NCI-H524 (cell line): ENCODE data around the gene SALL3.
"Not testable (repeated sequence)": the region's sequence is repeated elsewhere in the genome, so short reads cannot be mapped to it uniquely, and the experiment has no call there.

Experiments
- DNase-seq, 2 experiments: peaks; one replicate each; lab custom pipeline; 2025; lab: John Stamatoyannopoulos, UW

The SALL3 gene

DNA sequence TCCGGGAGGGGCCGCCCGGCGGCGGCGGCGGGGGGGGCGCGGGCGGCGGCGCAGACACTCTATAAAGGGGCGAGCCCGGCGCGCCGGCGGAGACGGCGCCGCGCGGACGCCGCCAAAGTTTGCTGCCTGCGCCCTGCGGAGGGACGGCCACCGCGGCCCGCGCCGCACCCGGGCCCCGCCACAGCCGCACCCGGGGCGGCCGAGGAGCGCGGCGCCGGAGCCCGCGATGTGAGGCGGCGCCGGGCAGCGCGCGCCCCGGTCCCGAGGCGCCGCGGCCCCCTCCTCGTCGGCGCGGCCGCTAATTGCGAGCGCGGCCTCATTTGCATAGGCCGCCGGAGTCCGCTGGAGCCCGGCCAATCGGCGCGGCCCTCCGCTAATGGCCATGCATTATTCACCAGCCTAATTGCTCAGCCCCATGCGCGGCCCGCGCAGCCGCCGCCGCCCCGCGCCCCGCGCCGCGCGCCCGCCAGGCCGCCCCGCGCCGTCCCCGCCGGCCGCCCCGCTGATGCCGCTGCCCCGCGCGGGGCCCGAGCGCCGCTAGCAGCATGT lies at the start of gene SALL3:
TSS of gene SALL3 (plus strand) at position 89 of the 549 bp plus-strand sequence. CDS start at position 546, 457 bp downstream.
- peak in 1 of 2 experiments; percentile 30 for DNase-seq

DNA sequence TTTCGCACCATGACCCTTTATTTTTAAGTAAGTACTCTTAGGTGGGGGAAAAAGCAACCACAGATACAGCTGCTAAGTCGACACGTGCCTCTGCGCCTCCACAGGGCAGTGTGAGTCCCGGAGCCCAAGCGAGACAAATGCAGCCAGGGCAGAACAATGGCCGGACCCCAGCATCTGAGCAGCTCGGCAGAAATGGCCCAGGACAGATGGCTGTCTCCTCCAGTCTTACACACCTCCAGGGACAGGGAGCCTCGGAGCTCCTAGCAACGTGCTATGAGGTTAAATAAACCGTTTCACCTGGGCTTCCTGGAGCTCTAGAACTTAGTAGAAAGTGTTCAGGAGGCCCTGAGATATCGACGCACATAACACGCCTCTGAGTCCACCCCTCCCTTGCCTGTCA lies 47.3 kb upstream of the SALL3 start:
- DNase-seq = no peak

DNA sequence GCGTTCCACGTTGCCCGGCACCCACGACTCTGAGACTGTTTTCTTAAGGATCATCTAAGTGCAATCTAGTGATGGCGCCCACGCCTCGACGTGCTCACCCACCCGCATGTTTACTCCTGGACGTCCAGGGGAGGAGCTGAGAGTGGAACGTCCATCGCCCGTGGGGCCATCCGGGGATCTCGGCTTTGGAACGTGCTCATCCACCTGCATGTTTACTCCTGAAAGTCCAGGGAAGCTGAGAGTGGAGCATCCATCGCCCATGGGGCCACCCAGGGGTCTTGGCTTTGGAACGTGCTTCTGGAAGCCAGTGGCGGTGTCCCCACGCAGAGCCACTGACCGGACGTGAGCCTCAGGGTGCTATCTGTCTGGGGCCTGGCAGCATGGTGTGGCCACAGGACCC lies 45.6 kb upstream of the SALL3 start:
- no peak for DNase-seq

GRCh38 chr18:78934551-78935225 lies 44.9 kb upstream of the SALL3 start:
- no peak for DNase-seq

- no peak for DNase-seq
Observed at GRCh38 chr18:78935406-78935805, 44.2 kb upstream of the SALL3 start.

GRCh38 chr18:78936251-78937005 lies 43.2 kb upstream of the SALL3 start:
- DNase-seq = no peak

DNA sequence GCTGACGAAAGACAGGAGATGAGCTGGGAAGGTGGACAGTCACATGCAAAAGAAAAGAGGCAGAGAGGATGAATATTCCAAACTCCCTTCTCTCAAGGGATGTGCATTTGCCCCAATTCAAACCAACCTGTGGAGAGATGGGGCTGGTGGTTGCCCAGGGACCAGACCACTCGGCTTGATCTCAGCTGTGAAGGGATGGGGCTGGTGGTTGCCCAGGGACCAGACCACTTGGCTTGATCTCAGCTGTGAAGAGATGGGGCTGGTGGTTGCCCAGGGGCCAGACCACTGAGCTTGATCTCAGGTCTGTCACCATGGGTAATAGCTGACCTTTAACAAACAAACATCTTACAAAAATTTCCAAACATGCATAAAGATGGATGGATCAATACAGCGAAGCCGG lies 42.5 kb upstream of the SALL3 start:
- DNase-seq = no peak

DNA sequence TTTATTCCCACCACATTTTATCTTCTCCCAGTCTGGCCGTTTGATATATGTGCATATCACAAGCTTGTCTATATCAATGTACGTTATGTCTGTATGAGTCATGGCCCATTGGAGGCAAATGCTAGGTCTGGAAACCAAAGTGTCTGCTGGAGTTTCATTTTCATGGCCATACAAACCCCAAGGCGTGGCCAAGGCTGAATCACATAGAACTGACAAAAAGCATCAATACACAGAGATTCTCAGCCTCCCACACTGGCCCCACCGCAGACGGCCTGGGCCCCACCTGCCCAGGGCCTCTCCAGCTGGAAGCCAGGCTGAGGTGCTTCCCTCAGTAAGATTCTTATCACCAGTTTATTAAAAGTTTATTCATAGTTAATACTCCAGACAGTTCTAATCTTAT lies 40.5 kb upstream of the SALL3 start:
- DNase-seq = no peak

DNA sequence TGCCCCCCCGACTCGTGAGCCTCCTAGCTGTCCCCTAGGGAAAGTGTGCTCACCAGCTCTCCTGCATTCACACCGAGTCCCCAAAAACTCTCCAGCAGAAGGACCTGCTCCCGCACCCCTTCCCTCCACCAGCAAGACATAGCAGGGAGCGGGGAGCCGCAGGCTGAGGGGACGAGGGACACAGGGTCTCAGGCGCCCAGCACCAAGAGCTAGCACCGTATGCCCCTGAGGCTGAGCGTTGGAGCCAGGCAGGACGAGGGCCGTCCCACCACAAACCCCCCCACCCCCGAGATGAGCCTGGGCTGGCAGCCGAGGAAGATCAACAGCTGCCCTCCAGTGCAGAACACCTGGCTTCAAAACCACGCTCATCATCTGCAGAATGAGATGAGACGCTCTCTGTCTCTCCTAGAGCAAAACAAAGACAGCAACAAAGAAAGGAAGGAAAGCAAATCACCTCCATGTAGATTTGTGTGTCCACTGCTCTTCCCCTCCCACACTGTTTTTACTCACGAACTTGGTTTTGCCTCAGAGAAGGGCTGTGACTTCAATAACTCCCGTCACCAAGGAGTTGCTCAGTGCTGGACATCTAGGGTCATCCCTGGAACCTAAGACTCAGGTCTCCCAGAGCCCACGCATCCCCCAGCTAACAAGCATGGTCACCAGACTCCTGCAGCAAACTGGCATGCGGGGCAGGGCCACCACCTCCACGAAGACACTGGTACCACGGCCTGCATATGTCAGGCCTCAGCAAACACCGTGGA lies 39.7 kb upstream of the SALL3 start:
- no peak for DNase-seq

DNA sequence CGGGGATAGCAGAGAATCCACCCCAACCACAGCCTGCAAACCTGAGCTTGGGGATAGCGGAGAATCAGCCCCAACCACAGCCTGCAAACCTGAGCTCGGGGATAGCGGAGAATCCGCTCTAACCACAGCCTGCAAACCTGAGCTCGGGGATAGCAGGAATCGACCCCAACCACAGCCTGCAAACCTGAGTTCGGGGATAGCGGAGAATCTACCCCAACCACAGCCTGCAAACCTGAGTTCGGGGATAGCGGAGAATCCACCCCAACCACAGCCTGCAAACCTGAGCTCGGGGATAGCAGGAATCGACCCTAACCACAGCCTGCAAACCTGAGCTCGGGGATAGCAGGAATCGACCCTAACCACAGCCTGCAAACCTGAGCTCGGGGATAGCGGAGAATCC lies 37.4 kb upstream of the SALL3 start:
- DNase-seq = not testable (repeated sequence)

DNA sequence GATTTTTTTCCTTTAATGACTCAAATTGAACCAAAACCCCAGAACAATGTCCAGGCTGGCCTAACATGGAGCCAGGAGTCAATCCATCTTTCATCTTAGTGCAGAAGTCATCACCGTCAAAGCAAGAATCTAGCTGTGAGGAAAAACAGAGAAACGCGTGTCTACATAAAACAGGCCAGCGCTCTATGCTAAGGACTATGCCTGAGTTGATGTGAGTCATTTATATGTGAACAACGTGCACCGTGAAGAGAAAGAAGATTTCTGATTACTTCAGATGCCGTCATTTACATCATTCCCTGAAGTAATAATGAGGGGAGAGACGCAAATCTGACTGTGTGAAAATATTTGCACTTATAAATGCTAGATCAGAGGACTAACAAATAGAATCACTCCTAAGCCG lies 34.0 kb upstream of the SALL3 start:
- DNase-seq = no peak

- DNase-seq = no peak
Observed at GRCh38 chr18:78947291-78947690, 32.3 kb upstream of the SALL3 start.

DNA sequence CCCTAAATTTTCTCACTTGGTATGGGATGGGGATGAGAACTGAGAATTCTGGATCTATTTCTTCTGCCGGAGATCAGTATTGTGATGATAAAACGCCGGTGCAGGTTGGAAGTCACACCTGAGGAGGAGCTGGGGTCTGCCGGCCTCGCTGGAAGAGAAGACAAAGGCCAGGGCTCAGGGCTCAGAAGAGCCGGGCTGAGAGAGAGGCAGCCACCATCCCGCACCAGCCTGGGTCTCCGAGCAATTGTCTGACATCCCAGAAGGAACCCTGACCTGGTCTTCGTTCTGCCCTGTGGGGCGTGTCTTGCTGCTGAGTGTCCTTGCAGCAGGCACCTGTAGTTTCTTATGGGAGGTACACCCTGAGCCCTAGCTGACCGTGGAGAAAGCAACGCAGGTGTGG lies 31.4 kb upstream of the SALL3 start:
- DNase-seq = no peak

DNA sequence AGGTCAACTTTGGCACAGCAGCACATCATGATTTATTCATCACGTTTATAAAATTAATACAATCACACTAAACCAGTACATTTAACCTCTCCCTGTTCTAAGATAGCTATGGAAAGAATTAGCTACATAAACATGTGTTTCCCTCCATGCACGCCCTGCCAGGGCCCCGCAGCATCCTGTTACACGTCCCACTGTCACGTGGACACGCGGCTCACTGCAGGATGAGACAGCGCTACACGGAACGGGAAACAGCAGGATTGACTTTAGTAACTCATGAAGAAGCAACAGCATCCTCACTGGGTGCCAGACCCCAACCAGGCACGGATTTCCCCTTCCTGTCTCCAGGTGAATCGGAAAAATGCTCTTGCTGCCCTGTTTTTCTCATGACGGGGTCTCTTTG lies 30.9 kb upstream of the SALL3 start:
- no peak for DNase-seq

DNA sequence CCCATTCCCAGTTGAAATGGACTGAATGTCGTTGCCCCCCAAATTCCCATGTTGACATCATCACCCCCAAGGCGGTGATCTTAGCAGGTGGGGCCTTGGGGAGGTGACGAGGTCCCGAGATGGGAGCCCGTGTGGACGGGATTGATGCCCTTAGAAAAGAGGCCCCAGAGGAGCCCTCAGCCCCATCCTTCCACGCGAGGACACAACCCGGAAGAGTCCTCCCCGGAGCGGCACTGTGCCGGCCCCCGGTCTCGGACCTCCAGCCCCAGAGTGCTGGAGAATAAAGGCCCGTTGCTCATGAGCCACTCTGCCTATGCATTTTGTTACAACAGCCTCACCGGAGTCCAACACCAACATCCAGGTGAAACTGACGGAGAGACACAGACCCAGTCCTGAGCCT lies 30.4 kb upstream of the SALL3 start:
- no peak for DNase-seq

DNA sequence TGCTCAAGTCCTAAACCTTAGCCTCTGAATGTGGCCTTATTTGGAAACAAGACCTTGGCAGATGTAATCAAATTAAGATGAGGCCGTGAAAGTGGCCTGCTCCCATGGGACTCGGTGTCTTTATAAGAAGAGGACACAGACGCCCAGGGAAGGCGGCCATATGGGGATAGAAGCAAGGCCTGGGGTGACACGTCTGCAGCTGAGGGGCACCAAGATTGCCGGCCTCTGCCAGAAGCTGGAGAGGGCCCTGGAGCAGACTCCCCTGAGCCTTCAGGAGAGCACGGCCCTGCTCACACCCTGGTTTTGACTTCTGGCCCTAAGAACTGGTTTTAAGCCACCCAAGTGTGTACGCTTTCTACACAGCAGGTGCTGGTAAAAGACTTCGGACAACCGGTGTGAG lies 29.2 kb upstream of the SALL3 start:
- peak in 1 of 2 experiments; percentile 49 for DNase-seq

GRCh38 chr18:78953566-78953965 lies 26.1 kb upstream of the SALL3 start:
- no peak for DNase-seq

DNA sequence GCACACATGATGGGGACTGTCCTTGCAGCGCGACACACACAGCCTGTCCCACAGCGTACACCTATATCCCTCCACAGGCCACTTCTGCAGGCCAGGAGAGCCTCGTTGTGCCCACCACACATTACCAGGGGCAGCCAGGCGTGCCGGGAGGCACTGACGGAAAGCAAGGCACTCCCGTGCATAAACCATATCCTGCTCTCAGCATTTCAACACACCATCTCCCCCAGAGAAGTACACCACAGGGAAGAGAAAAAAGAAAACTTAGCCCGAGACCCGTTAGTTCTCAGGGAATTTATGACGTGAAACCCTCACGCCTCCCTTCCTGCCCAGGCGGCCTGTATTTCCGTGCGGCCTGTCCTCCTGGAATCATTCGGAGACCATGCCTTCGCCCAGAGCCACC lies 24.6 kb upstream of the SALL3 start:
- DNase-seq = no peak

DNA sequence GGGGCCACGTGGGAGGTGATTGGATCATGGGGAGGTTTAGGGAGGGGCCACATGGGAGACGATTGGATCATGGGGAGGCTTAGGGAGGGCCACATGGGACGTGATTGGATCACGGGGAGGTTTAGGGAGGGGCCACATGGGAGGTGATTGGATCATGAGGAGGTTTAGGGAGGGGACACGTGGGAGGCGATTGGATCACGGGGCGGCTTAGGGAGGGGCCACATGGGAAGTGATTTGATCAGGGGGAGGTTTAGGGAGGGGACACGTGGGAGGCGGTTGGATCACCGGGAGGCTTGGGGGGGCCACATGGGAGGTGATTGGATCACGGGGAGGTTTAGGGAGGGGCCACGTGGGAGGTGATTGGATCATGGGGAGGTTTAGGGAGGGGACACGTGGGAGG lies 22.5 kb upstream of the SALL3 start:
- DNase-seq = no peak

GRCh38 chr18:78960709-78961108 lies 18.9 kb upstream of the SALL3 start:
- DNase-seq = no peak

DNA sequence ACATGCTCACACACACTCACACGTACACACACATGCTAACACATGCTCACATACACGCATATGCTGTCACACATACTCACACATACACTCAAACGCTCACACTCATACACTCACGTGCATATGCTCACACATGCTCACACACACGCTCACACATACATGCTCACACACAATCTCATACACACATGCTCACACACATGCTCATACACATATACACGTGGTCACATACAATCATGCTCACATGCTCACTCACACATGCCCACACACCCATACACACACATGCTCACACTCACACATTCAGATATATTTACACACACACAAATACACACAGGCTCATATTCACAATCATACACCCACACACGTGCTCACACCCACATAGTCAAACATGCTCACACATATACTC lies 17.5 kb upstream of the SALL3 start:
- no peak for DNase-seq

GRCh38 chr18:78964727-78965126 lies 14.9 kb upstream of the SALL3 start:
- not testable (repeated sequence) for DNase-seq

GRCh38 chr18:78965260-78965659 lies 14.4 kb upstream of the SALL3 start:
- no peak for DNase-seq
